NCI-H446 treated with DMSO at 0.1 percent for 48 hours (cell line): Measurements from ENCODE around the gene SMAD2.
A peak's percentile ranks its signal among the peaks of the same experiment; 100 is the strongest.
"Not testable (repeated sequence)": the region's sequence is repeated elsewhere in the genome, so short reads cannot be mapped to it uniquely, and the experiment has no call there.

Experiments used
- DNase-seq: peaks from one replicate; lab custom pipeline; 2025; lab: John Stamatoyannopoulos, UW

Gene SMAD2

DNA sequence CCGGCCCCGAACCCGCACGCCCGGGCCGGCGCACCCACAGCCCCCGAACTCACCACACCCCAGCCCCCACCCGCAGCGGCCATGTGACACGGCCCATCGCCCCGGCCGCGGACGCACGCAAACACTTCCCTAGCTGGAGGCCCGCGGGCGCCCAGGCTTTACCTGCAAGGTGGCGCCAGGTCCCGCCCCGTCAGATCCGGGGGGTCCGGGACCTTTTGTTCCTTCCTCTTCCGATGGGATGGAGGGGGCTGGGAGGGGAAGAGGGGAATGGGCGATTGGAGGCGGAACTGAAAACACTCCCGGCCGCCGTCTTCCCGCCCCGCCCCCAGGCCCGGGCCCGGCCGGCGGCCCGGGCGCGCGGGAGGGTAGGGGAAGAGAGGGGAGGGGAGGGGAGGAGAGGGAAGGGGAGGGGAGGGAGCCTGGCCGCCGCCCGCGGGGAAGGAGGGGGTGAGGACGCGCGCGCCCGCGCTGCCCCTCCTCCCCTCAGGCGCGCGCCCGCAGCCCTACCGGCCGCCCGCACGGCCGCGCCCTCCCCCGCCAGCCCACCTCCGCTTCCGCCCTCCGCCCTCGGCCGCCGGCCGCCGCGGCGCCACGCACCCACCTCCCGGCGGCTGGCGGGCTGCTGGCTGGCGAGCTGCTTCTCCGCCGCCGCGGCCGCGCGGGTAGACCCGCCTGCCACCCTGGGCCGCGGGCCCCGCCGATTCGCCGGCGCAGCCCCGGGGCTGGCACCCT is at the start of gene SMAD2:
Gene SMAD2, minus strand, starts transcription at position 461 of the 732 bp plus-strand sequence. CDS start 33,903 bp downstream, outside the sequence.
- DNase-seq, result peak; percentile 56

DNA sequence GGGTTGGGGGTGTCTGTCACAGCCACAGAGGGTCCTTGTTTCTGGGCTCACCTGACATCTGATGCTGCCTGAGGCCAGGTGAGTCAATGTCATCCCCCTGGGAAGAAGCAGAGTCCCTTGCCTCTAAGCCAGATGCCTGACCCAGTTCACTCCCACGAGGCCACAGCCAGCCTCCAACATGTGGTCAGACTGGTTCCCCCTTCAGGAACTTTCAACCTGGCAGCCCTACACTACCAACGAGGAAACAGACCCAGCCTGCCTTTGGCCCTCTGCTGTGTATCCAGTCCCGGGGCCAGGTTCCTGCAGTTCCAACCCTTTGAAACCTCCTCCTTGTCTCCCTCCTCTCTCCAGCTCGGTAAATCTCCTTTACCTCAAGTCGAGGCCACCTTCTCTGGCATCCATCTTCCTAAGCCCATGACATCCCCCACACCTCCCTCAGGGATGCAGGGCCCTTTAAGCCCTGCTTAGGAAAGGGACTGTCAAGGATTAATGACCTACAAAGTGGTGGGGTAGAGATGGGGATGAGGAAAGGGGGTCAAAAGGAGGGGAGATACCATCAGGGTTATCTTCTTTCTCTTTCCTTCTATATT is 49.2 kb upstream of the SMAD2 start:
- DNase-seq, result no peak

DNA sequence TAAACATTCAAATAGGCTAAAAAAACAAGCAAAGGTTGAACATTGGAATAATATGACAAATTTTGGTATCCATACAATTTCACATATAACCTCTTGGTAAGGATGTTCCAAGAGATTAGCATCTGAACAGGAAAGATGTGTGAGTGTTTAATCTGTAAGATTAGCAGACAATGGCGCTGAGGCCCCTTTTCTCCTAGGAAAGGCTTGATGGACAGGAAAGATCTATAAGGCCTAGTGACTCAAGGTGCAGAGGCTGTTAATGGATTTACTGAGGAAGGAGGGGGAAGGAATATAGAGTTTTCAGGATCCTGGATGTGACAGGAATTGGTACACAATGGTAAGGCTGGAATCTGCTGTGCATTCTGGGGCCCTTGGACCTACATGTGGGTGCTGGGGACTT is 48.1 kb upstream of the SMAD2 start:
- DNase-seq, result no peak

DNA sequence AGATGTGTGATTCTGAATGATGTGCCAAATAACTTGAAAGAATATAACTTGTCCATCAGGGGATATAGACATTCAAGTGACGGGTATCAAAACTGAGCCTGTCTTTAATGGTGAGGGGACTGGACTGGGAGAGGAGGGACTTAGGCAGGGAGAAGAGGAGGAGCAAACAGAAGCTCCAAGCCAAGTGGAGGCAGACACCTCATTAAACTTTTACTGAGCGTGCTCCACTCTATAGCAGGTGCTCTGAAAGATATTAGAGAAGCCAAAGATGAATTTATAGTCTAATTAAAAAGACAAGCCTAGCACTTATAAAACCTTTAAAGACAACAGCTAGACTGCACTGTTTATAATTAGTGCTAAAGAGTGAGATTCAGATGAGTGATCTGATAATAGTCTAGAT is 47.7 kb upstream of the SMAD2 start:
- no peak for DNase-seq

DNA sequence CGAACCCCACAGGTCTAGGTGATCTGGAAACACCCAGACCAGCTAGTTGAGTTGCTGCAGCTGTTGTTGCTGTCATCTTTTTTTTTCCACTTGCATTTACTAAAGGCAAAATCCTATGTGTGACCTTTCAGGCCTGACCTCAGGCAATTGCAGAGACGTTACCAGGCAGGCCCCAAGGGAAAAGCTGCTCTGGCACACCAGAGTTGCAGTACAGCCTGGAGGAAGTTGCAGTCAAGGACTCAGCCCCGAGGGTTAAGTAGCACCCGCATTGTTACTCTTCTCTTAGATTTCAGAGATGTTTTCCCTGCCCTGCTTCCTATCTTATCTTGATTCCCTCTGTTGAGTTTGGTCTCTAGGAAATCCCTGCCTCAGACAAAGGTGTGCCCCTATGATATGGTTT is 45.2 kb upstream of the SMAD2 start:
- DNase-seq, result no peak

DNA sequence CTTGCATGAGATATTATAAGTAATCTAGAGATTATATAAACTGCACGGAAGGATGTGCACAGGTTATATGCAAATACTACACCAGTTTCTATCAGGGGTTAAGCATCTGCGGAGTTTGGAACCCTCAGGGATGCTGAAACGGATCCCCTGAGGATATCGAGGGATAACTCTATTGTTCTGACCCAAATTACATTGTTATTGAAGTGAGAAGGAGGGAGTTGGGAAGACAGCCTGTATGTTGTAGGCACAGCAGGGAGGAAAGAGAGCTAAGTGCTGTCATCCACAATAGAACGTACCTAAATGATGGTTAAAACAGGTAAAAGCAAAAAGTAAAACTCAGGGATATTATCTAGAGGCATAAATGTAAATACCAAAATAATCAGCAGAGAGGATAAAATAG is 44.6 kb upstream of the SMAD2 start:
- DNase-seq, result no peak

DNA sequence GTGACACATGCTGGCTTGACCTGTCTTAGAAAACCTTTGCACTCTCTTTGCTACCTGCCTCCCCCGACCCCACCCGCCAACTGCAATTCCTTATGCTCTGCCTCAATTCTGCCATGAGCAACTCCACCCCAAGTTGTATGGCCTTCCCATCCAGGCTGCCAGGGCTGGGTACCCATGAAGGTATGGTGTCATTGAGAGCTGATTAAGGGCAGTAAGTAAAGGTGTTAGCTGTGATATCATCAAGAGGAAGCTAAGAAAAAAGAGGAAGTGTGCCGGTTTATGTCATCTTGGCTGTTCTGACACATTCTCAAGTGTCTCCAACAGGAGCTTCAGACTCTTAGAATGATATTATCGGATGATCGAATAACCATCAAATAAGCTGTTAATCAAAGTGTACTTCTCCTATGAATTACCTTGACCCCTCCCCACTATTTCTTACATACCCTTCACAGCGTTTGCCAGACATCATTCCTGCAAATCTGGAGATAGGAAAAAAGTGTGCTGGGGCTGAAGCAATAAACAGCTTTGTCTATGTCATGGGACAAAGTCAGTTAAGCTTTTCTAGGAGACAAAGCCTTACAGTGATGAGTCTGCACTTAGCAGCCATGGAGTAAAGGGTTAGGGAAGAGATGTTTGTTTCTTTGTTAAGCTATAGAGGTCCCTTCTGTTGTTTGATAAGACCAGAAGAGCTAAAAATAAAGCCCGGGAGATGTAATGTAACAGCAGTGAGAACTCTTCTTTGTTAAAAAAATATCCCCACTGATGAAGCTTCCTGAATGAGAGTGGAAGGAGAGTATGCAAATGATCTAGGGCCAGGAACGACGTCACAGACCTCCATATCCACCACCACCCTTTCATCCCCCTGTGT is 40.4 kb upstream of the SMAD2 start:
- DNase-seq, result no peak

DNA sequence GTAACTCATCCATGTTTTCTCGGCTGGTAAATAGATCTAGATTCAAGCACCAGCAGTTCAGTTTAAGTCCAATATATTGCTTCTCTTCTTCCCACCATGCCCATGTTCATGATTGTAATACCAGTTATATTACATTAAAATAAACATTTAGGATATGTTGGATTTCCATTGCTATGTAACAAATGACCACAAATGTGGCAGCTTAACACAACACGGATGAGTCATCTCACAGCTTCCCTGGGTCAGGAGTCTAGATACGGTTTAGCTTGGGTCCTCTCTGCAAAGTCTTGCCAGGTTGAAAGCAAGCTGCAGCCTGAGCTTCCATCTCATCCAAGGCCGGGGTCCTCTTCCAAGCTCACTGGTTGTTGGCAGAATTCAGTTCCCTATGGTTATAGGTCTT is 39.4 kb upstream of the SMAD2 start:
- no peak for DNase-seq

DNA sequence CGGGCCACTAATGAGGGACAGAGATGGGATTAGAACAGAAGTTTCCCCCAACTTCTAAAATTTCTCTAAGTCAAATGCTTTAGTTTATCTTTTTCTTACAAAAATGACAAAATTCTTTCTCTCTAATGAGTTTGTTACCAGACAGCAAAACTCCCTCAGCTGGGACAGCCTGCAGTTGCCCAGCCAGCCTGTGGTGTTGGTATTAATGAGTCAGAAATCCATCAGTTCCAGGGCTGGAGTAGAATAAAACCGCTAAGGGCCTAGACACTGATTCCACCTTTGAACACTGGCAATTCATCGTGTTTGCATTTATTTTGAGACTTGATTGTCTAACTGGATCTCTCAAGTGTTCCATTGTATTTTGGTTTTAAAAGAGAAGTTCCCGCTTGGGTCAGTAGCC is 38.3 kb upstream of the SMAD2 start:
- peak; percentile 23 for DNase-seq

DNA sequence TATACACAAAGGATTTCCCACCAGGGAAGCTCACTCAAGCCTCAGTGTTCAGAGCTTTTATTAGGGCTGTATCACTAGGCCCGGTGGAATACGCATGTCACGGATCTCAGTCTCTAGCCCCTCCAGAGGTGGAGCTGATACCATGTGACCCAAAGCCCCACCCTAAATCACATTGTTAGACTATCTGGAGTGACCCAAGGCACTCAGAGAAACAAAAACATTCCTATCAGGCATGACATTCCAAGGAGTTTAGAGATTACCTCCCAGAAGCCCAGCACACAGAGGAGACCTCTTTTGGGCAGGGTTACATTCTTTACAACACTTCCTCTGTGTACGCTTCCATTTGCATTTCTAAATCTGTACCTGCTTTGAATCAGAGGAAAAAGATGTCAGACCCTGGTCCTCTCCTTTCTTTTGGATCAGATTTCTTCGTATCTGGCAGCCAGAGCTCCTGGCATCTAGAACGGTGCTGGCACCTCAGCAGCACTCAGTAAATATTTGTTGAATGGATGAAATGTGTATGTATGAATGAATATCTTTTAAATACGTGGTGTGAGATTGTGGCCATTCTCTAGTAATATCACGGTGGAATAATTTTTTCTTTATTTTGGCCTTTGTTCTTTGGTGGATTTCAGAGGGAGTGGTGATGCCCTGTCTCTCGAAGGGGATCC is 37.7 kb upstream of the SMAD2 start:
- DNase-seq, result peak; percentile 23

DNA sequence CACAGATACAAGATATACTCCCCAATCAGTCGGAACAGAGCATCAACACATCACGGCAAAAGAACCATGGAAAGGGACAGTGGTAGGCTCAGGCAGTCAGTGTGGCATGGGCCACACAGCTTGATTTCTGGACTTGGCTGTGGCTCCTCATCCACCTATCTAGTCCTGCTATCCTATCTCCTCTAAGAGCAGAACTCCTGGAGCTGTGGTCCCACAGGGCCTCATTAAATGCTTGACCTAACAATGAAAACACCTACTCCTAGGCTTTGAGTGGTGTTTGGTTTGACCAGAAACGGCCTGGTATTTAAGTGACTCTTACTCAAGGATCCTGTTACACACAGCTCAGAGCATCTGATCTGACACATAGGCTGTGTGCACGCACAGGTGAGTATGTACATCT is 33.6 kb upstream of the SMAD2 start:
- DNase-seq, result no peak

DNA sequence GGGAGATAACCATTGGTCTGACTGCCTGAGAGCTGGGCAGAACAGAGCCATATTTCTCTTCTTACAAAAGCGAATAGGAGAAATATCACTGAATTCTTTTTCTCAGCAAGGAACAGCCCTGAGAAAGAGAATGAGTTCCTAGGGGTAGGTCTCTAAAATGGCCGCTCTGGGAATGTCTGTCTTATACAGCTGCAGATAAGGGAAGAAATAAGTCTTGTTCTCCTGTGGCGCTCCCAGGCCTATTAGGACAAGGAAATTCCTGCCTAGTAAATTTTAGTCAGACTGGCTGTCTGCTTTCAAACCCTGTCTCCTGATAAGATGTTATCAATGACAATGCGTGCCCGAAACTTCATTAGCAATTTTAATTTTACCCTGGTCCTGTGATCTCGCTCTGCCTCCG is 30.5 kb upstream of the SMAD2 start:
- not testable (repeated sequence) for DNase-seq

DNA sequence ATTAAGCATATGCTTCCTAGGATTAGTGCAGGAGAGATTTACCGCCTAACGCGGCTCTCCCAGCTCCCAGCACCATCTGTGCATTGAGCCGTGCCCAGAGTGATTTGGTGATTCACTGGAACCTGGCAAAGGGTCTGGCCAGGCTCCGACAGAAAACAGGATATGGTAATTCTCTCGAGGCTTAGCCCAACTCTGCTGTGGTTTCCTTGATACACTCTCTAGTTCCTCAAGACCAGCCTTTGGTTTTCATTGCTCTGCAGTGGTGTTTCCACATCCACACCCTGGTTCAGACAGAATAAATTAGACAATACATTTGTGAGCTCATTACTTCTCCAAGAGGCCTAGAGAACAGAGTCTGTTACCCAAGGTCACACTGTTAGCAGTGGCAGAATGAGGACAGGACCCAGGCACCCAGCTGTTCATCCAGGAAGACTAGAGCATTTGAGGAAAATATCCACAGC is 23.0 kb upstream of the SMAD2 start:
- peak; percentile 97 for DNase-seq

DNA sequence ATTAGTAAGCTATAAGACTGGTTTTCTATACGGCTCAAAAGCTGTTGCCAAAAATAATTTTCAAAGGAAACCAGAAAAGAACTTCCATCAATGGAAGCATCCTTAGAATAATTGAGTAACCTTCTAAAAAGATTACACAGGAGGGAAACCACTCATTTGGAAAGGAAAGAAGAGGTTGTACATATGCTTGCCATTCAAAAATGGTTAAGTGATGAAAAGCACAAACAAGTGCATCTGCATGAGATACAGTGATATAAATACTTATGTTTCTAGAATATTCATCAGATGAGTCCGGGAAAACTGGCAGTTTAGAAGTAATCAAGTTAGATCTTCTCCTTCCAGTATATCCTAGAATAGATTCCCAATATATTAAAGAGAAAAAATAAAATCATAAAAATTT is 20.1 kb upstream of the SMAD2 start:
- no peak for DNase-seq

DNA sequence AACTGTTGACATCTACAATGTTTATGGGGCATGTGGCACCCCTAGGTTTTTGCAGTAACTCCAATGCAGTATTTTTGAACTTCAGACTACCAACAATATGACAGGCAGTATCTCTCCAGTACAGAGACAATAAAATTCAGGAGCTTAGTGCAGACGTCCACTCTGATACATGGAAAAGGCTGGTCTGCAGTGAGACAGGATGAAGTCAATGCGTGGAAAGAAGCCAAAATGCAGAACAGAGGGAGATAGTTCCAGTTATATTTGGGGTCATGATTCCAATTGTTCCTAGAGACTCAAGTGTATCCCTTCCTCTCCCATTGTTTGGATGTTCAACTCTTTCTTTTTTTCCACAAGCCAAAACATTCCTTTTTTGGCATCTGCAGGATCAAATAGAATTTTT is 18.7 kb upstream of the SMAD2 start:
- no peak for DNase-seq

DNA sequence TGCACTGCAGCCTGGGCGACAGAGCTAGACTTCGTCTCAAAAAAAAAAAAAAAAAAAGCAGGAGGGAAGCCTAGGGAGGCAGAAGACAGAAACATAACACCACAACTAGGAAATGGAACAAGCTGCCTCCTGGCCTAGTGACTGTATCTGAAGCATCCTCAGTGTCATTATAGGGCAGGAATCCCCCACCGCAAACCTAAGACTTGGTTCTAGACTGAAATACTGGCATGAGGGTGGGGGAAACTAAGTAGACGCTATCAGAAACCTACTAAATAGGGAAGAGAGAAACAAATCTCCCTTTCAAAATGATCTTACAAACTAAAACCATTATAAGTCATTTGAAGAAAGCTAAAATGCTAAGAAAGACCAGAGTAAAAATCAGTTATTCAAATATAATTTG is 16.4 kb upstream of the SMAD2 start:
- no peak for DNase-seq

DNA sequence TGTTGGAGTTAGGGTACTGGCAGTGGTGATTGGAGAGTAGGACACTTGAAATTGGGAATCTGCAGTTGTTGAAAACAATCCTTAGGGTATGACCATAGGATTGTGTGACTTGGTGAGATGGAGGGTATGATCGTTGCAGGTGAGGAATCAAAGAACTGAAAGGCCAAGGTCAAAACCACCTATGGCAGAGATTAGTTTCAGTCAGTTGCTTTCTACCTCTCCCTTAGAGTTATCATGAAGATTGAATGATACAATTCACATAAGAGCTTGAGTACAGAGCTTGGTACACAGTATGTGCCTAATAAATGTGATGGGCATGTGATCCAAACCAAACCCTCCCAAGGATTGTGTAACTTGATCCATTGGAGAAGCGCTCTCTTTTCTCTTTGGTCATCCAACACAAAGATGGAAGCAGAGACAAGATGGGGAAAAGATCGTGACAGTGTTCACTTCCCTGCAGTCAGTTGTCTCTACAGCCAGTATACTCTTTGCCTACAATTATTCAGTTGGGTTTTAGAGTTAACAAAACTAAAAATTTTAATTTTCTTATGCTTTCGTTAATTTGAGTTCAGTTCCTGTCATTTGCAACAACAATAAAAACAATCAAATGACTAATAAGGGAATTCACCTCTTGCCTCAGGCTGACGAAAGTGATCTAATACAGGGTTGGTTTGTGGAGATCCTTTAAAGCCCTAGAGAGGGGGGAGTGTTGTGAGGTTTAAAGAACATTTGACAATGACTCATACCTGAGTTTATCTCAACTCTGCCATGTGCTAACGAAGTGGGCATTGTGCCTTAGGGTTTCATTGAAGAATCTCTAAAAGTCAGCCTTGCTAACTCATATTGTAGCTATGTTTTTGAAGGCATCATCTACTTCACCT is 14.8 kb upstream of the SMAD2 start:
- no peak for DNase-seq

DNA sequence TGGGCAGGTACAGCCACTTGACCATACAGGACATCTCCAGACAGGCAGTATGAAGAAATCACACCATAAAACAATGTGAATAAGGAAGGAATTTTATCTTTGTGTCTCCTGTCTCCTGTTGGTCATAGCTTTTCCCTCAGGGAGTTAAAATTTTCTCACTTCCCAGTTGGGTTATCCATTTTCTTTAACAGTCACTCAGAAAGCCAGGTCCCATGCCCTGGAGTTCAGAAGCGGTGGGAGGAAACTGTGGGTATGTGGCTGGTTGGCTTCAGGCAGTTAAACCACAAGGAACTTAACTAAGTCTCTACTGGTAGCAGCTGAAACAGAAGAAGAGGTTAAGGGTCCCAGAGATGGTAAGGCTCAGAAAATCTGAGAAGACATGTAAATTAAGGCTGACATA is 6.5 kb upstream of the SMAD2 start:
- no peak for DNase-seq

DNA sequence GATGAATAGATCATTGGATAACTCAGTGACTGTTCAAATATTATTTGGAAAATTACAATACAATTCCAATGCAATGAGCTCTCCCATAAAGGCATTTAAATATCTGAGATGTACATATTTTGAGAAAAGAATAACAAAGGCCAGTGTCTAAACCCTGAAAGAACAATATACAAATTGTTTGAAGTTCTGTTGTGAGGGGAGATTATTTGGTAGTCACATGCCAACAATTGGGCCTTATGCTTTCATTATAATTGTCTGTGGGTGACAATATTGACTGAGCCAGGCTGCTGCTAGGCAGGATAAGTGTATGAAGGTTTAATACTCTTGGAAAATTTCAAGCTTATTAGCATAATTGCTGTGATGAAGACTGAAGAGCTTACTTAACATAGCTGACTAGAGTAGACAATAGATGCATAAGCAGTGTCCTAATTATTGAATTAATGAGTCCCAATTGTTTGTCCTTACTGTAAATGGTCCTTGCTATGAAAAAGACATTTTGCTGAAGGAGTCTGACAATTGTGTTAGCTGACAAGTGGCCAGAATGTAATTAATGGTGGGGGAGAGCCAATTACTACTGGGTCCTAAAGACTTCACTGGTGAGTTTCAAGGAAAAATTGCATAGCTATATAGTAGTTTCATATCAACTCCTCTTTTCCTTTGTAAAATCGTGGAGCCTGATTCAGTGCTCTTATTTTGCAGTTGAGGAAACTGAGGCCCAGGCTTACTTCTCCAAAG is 5.0 kb upstream of the SMAD2 start:
- DNase-seq, result no peak

DNA sequence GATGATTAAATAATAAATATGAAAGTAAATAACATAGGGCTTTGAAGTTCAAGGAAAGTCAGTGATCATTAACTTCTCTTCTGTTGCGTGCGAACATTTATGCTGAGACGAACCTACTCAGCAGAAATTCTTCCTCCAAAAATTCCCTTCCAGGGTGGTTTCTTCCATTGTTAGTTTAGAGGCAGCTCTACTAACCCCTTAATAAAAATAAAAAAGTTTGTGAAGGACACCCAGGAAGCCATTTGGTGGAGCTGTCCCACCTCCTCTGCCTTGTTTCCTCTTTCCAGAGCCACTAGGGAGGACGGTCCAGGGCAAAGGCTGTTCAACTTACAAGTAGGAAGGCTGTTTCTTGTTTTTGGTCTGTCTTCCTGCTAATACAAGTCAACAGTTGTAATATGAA is 2.1 kb upstream of the SMAD2 start:
- peak; percentile 7 for DNase-seq

DNA sequence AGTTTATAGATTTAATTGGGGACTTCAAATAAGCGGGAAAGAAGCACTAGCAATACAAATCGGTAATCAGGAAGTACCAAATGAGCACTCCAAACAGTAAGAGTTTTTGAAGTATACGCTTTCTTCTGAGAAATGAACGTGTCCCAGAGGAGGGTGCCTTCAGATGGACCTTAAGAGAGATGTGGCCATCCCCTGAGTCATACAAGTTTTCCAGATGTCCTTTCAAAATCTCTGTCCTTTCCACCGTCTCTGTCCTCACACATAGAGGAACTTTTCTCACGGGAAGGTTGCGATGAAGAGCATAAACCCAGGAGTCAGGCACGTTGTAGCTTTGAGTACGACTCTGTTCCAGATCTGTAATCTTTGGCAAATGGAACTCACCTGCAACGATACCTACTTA is 1.7 kb upstream of the SMAD2 start:
- DNase-seq, result no peak
